Right cardiac atrium (tissue), 5 donors: ENCODE measurements around the gene PCAT6. TPM values are rescaled to one million over a fixed set of nuclear protein-coding genes. Genes with fewer than 3 reads are reported as not detected.
A peak's percentile ranks its signal among the peaks of the same experiment; 100 is the strongest.

Experiments used
- ATAC-seq, 2 donors: fragments of 200-7000 bp; cut with Tn5 transposase; one replicate each; pipeline versions ENCODE4 v1.8.0 to v1.9.1; 2020; ENCODE audit warnings: moderate library complexity in 2 of 2, mild to moderate bottlenecking in 1 of 2
- DNase-seq, 3 donors: peaks; one replicate each; pipeline ENCODE4 v3.0.0-alpha.2; 2020
- H3K27ac ChIP-seq: one replicate; pipeline ENCODE4 v1.5.1; 2013; ENCODE audit warnings: mild to moderate bottlenecking, low read length, control low read depth, moderate library complexity
- H3K27me3 ChIP-seq: one replicate; pipeline ENCODE4 v1.6.1; 2013; ENCODE audit not compliant: control insufficient read depth, insufficient read depth
- H3K4me1 ChIP-seq: one replicate; pipeline ENCODE4 v1.6.1; 2013; ENCODE audit warnings: low read length; ENCODE audit not compliant: control insufficient read depth, insufficient read depth
- H3K4me3 ChIP-seq: one replicate; pipeline ENCODE4 v1.5.1; 2013; ENCODE audit warnings: low read length, control low read depth
- H3K9me3 ChIP-seq: one replicate; pipeline ENCODE4 v1.6.1; 2013; ENCODE audit warnings: low read length; ENCODE audit not compliant: control insufficient read depth
- WGBS: extraction: QIAGEN DNeasy Blood & Tissue Kit; methylation state at CpG from one replicate; pipeline ENCODE4 v1.1.7; 2013; 5-methylcytosine and 5-hydroxymethylcytosine counted together
- intact Hi-C, 4 donors: fragments of 100-400 bp; cut with DNase I; formaldehyde crosslinking; loops; one replicate each; pipeline versions ENCODE4 v1.11.0 to v1.14.0; 2022 to 2023
- polyA plus RNA-seq: library from polyadenylated mRNA; stranded (reverse); fragments of 200-250 nt; gene quantifications from one replicate; pipeline ENCODE4 v1.2.3, GENCODE V29; 2013
- total RNA-seq, 4 donors: library from RNA; stranded (reverse); fragmentation: NEBNext Ultra II Directional; extraction: Animal tissue kit (Norgen Biotek cat#: 25700); gene quantifications; one replicate each; pipeline ENCODE4 v1.2.1, GENCODE V29; 2021
- donor health status: healthy with polysubstance abuse.
- donor health status: DM: no; HTN: yes; CAD: no.
- donor health status: DM: no; HTN: no; CAD: no.
- donor health status: DM: no; HTN: yes; CAD: no; lungs with severe emphysema.
- donor health status: DM: yes; HTN: yes; CAD: no.

PCAT6 gene
- total and polyA plus RNA-seq, 5 donors, result 0.79 to 4.9 (median 1.4) TPM; not detected in 1

DNA sequence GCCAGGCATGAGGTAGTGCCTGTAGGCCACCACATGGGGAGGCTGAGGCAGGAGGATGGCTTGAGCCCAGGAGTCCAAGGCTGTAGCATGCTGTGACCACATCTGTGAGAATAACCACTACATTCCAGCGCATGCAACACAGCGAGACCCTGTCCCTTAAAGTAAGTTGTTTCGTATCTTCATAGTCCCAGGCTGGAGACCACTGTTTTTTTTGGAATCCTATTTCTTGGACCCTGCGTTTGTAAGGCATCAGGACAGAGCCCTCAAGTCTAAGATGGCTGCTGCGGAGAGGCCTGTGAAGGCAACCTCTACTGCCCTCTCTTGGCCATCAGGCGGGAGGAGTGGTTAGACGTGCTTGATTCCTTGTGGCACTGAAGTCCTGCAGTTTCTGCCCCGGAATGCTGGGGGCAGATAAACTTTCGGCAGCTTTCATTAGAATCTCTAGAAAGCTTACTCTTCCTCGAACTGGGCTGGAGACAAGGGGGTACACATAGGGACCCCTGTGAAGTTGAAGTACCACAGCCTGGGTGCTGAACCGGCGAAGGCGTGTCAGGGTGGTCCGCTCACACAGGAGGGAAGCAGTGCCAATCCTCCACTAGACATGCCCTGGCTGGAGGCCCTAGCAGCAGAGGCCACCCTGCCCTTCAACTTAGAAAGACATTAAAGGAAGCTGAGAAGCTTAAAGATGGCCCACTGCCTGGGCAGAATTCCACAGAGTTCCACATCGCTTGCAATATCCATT, 41.6 kb downstream of the PCAT6 start:
- intact Hi-C loops, result no loop called here
- no peaks in the 10 kb centered on the region for H3K27me3 ChIP-seq
- WGBS, result 63% methylated on average over 15 of the region's 15 CpGs
- ATAC-seq (peak in 1 of 2 donors; percentile 59), DNase-seq (peak in 1 of 3 donors; percentile 24)
- H3K4me3 ChIP-seq, result no peak overlapping the region
- H3K9me3 ChIP-seq, result no peaks in the 10 kb centered on the region
- H3K27ac ChIP-seq, result no peak overlapping the region
- no peaks in the 10 kb centered on the region for H3K4me1 ChIP-seq

DNA sequence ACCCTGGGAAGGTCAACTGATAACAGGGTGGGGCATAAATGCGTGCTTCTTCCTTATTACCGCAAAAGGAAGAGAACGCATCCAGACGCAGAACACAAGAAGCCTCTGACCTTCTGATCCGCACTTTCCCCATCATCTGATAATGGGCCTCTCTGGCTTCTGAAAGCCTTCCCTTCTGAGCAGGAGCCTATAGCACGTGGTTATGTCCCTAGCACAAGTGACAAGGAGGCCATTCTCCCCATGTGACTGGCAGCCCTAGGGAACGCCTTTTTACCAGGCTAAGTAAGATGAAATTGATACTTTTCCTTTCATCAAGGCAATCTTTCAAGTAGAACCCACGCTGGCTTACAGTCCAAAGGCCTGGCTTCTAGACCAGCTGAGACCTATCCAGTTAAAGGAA, 44.0 kb downstream of the PCAT6 start:
- Histone ChIP-seq H3K4me1 (peaks cover 5% of the 10 kb centered on the region), H3K4me3 (no peak overlapping the region), H3K9me3 (no peaks in the 10 kb centered on the region), H3K27ac (no peak overlapping the region), H3K27me3 (no peaks in the 10 kb centered on the region)
- ATAC-seq (no peak), DNase-seq (no peak)
- intact Hi-C loops, result no loop called here
- 93% methylated on average over 8 of the region's 8 CpGs for WGBS

DNA sequence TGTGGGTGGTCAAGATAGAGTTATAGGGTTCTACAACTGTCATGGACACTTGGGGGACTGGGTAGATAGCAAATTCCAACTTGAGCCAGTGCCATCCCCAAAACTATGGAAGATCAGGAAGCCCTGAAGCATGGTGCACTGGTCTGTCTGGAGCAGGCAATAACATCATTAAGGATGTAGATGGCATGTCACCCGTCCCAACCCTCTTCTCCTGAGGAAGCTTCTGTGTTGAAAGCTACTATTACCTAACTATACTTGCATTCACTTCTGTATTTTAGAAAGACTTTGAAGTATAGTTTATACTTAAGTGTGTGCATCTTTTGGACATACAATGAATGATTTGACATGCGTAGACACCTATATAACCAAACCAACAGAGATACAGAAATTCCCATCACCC, 45.3 kb downstream of the PCAT6 start:
- 84% methylated on average over 2 of the region's 2 CpGs for WGBS
- Histone ChIP-seq H3K4me3 (no peak overlapping the region), H3K4me1 (peaks cover 5% of the 10 kb centered on the region), H3K27me3 (no peaks in the 10 kb centered on the region), H3K27ac (no peak overlapping the region), H3K9me3 (no peaks in the 10 kb centered on the region)
- DNase-seq, result no peak
- intact Hi-C loops, result no loop called here
- ATAC-seq, result no peak

DNA sequence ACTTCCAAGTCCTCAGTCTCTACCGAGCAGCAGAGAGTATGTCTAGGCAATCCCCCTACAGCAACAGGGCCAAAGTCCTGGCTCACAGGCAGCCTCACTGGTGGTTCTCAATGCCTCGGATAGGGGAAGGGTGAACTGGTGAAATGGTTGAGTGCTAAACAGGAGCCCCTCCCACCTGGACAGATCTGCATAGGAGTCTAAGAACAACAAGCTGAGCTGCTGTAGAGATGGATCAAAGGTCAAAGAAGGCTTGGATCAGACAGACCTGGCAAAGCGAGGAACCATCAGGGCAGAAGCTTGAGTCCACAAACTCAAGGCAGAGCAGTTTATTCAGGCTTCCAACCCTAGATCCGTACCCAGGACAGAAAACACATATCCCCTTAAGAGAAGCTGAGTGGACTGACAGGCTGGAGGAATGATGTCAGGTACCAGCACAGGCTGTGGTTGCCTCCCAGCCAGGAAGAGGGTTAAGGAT, 46.4 kb downstream of the PCAT6 start:
- intact Hi-C loops, result no loop called here
- WGBS, result 66% methylated on average over 4 of the region's 4 CpGs
- H3K4me3 ChIP-seq, result no peak overlapping the region
- H3K9me3 ChIP-seq, result no peaks in the 10 kb centered on the region
- H3K4me1 ChIP-seq, result peaks cover 5% of the 10 kb centered on the region
- H3K27me3 ChIP-seq, result no peaks in the 10 kb centered on the region
- ATAC-seq, result no peak
- no peak for DNase-seq
- H3K27ac ChIP-seq, result no peak overlapping the region

DNA sequence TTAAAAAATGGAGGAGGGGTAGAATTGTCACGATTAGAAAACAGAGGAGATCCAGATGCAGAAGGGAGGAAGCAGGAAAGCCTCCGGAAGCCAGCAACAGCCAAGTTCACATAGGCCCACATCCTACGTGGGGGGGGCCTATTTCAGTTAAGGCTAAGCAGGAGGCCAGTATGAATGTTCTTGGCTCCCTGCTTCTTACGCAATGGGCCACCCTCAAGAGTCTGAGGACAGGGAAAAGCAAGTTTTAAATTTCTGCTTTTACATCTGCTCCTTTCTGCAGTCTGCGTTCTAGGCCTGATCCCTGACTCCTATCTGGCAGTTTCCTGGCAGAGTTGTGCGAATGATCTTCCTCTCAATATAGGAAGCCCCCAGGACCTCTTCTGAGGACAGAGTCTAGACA, 47.6 kb downstream of the PCAT6 start:
- peak; percentile 61 to 65 for ATAC-seq
- peak; percentile 78 to 81 (median 80) for DNase-seq
- 42% methylated on average over 6 of the region's 6 CpGs for WGBS
- Histone ChIP-seq H3K4me1 (peaks cover 5% of the 10 kb centered on the region), H3K4me3 (no peak overlapping the region), H3K9me3 (no peaks in the 10 kb centered on the region), H3K27me3 (no peaks in the 10 kb centered on the region), H3K27ac (peak overlapping the region; percentile 72)
- intact Hi-C loops, result no loop called here

DNA sequence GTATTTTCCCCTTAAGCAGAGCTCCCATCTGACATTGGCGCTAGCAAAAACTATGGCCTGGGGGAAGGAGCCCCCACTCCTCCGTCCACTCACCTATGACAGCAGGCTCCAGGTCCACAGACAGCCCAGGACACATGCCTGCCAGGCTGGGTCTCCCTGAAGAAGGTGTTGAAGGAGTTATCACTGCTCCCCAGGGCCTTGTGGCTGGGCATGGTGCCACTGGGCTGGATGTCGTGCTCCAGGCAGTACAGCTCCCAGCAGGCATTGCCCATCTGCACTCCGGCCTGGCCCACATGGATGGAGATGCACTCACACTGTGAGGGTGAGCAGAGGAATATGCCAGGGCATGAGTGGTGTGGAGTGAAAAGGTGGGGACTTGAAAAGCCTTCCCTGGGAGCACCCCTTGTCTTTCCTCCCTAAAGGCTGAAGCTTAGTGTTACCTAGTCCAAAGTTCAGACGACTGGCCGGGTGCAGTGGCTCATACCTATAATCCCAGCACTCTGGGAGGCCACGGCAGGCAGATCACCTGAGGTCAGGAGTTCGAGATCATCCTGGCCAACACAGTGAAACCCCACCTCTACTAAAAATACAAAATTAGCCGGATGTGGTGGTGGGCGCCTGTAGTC, 48.1 kb downstream of the PCAT6 start:
- DNase-seq, result peak; percentile 75 to 89 (median 87)
- Histone ChIP-seq H3K9me3 (no peaks in the 10 kb centered on the region), H3K27ac (peak overlapping the region; percentile 72), H3K4me1 (peaks cover 5% of the 10 kb centered on the region), H3K4me3 (no peak overlapping the region), H3K27me3 (no peaks in the 10 kb centered on the region)
- ATAC-seq, result peak in 1 of 2 donors; percentile 16
- intact Hi-C loops, result no loop called here
- WGBS, result 80% methylated on average over 10 of the region's 10 CpGs

DNA sequence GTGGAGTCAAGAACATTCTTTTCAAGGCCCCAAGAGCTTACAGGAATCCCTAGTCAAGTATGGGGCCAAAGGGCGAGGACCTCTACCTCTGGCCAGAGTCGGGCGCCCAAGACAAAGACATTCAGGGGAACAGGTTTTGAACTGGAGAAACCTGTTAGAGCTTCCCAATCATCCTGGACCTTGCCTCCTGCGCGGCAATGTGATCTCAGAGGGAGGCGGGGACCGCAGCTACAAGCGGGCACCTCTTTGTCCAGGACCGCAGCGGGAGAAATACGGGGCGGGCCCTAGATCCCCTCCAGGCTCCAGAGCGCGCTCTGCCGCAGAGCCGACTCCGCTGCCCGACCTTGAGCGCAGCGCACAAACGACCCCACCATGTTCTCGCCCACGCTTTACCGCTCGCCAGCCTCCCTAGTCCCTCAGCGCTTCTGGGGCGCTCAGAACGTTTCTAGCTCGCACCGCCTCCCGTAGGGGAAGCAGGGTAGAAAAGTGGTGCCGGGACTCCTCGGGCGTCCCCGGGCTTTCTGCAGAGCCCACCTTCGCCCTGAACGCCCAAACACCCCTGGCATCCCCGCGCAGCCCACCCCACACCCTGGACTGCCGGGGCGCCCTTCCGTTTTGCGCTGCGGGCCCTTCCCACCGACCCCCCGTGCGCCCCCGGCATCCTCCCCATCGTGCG, 50.1 kb downstream of the PCAT6 start:
- peak; percentile 36 to 69 (median 65) for DNase-seq
- intact Hi-C loops, result no loop called here
- WGBS, result 4% methylated on average over 50 of the region's 50 CpGs

More for the DNA sequence above, 50.1 kb downstream of the PCAT6 start:
- ATAC-seq, result peak; percentile 45 to 68
- Histone ChIP-seq H3K27ac (no peak overlapping the region), H3K27me3 (no peaks in the 10 kb centered on the region), H3K4me1 (peaks cover 5% of the 10 kb centered on the region), H3K9me3 (no peaks in the 10 kb centered on the region), H3K4me3 (peak overlapping the region; percentile 79)

Other genes starting within 250 kb of the PCAT6 start
- gene SYT2, start 100.5 kb upstream of the PCAT6 start, total RNA-seq, result not detected
- 0.02 TPM for gene SYT2, start 100.5 kb upstream of the PCAT6 start, polyA plus RNA-seq
- gene KDM5B, start 2.5 kb upstream of the PCAT6 start, total RNA-seq, result 10 to 100 TPM; 18.4 to 22.0 (median 19.1) TPM
- 7.4 TPM for gene KDM5B, start 2.5 kb upstream of the PCAT6 start, polyA plus RNA-seq
- 1 to 10 TPM; 5.4 to 6.5 (median 5.7) TPM for gene RABIF, start 78.2 kb downstream of the PCAT6 start, total RNA-seq
- 4.6 TPM for gene RABIF, start 78.2 kb downstream of the PCAT6 start, polyA plus RNA-seq
- gene KLHL12, start 116.3 kb downstream of the PCAT6 start, total RNA-seq, result 10 to 100 TPM; 16.8 to 21.4 (median 20.1) TPM
- 10.8 TPM for gene KLHL12, start 116.3 kb downstream of the PCAT6 start, polyA plus RNA-seq
- gene ADIPOR1, start 147.4 kb downstream of the PCAT6 start, total RNA-seq, result 10 to 100 TPM; 85.6 to 100.0 (median 95.3) TPM
- 75.1 TPM for gene ADIPOR1, start 147.4 kb downstream of the PCAT6 start, polyA plus RNA-seq
- 10 to 100 TPM; 64.8 to 91.3 (median 78.1) TPM for gene CYB5R1, start 156.3 kb downstream of the PCAT6 start, total RNA-seq
- 78.0 TPM for gene CYB5R1, start 156.3 kb downstream of the PCAT6 start, polyA plus RNA-seq
- 10 to 100 TPM; 25.9 to 35.8 (median 28.1) TPM for gene TMEM183A, start 196.4 kb downstream of the PCAT6 start, total RNA-seq
- gene TMEM183A, start 196.4 kb downstream of the PCAT6 start, polyA plus RNA-seq, result 16.0 TPM
- 10 to 100 TPM; 14.0 to 50.3 (median 29.4) TPM for gene PPFIA4, start 215.5 kb downstream of the PCAT6 start, total RNA-seq
- gene PPFIA4, start 215.5 kb downstream of the PCAT6 start, polyA plus RNA-seq, result 29.3 TPM